ENCODE data around the gene TFDP3.

- TF ChIP-seq TAF1 (IDR thresholded peaks at IDR 0.05; ENCODE audit: borderline replicate concordance, insufficient read depth, low read length) (no peak), SIN3A (IDR thresholded peaks at IDR 0.05; ENCODE audit: borderline replicate concordance, insufficient read depth, low read length) (no peak), POLR2AphosphoS5 (IDR thresholded peaks at IDR 0.05; ENCODE audit: low read depth, low read length) (no peak)
These were observed 43.0 kb downstream of the TFDP3 start for GRCh38 chrX:133175162-133175561.
